Measurements from ENCODE around the gene HEG1. TPM values are rescaled to one million over a fixed set of nuclear protein-coding genes. Genes with fewer than 3 reads are reported as not detected.

HEG1 gene
- total RNA-seq, 1 donor, result 114 TPM

DNA sequence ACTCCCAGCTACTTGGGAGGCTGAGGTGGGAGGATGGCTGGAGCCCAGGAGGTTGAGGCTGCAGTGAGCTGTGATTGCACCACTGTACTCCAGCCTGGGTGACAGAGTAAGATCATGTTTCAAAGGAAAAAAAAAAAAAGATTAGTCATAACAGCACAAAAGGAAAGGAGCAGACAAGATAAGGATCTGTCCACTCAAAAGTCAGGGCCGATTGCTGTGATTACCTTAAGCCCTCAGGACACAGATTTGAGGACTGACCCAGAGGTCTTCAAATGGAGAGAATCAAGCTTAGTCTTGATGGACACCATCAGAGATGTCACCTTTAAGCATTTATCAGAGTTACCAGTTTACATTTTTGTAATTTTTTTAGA is 23.9 kb upstream of the HEG1 start:
- no peaks in the 10 kb centered on the region for H3K36me3 ChIP-seq (ENCODE audit: insufficient read depth, low read length)
- TF ChIP-seq, protein P1, sequence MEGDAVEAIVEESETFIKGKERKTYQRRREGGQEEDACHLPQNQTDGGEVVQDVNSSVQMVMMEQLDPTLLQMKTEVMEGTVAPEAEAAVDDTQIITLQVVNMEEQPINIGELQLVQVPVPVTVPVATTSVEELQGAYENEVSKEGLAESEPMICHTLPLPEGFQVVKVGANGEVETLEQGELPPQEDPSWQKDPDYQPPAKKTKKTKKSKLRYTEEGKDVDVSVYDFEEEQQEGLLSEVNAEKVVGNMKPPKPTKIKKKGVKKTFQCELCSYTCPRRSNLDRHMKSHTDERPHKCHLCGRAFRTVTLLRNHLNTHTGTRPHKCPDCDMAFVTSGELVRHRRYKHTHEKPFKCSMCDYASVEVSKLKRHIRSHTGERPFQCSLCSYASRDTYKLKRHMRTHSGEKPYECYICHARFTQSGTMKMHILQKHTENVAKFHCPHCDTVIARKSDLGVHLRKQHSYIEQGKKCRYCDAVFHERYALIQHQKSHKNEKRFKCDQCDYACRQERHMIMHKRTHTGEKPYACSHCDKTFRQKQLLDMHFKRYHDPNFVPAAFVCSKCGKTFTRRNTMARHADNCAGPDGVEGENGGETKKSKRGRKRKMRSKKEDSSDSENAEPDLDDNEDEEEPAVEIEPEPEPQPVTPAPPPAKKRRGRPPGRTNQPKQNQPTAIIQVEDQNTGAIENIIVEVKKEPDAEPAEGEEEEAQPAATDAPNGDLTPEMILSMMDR (IDR thresholded peaks at IDR 0.05; ENCODE audit: extremely low read depth, low read depth, low read length), result no peak
- peak; percentile 67 for DNase-seq (ENCODE audit: insufficient read length, low spot score, missing footprints)

DNA sequence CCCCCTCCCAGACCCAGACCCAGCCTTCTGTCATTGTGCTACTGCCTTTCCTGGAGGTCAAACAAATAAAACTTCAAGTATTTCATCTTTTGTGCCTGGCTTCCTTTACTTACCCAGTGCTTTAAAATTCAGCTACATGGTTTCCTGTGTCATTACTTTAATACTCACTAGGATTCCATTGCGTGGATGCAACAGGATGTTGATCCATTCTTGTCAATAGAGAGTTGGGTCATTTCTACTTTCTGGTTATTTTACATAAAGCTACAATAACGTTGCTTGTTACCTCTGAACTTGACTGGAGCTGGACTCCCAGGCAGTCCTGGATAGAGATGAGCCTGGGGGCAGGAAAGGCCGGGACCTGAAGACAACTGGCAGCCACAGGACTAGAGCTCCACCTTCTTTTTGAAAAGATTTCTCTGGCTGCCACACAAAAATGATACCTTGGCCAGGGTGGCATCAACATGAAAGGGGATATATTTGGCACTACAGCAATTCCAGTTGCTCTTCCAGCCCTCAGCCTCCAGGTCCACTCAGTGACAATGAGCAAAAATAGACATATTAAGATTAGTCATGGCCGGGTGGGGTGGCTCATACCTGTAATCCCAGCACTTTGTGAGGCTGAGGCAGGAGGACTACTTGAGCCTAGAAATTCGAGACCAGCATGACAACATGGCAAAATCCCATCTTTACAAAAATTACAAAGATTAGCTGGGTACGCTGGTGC is 23.3 kb upstream of the HEG1 start:
- Histone ChIP-seq H3K4me1 (ENCODE audit: insufficient read depth, low read length) (no peaks in the 10 kb centered on the region), H3K79me2 (ENCODE audit: insufficient read depth, low read length) (no peaks in the 10 kb centered on the region), H3K27me3 (ENCODE audit: insufficient read depth, low read length) (no peaks in the 10 kb centered on the region), H2AFZ (ENCODE audit: low read length) (no peak overlapping the region), H3K4me3 (ENCODE audit: insufficient read depth, low read length) (no peak overlapping the region), H3K9me3 (ENCODE audit: low read depth, low read length) (no peaks in the 10 kb centered on the region), H4K20me1 (ENCODE audit: insufficient read depth, low read length) (no peaks in the 10 kb centered on the region), H3K36me3 (ENCODE audit: insufficient read depth, low read length) (no peaks in the 10 kb centered on the region), H3K27ac (ENCODE audit: low read depth, low read length) (no peak overlapping the region), H3K4me2 (ENCODE audit: insufficient read depth, low read length) (no peak overlapping the region)
- DNase-seq (ENCODE audit: insufficient read length, low spot score, missing footprints), result no peak
- TF ChIP-seq, protein P1 (IDR thresholded peaks at IDR 0.05; ENCODE audit: extremely low read depth, low read depth, low read length), result no peak

More for the DNA sequence above, 23.9 kb upstream of the HEG1 start:
- no peak overlapping the region for H3K4me2 ChIP-seq (ENCODE audit: insufficient read depth, low read length)
- H3K27me3 ChIP-seq (ENCODE audit: insufficient read depth, low read length), result no peaks in the 10 kb centered on the region
- no peaks in the 10 kb centered on the region for H3K4me1 ChIP-seq (ENCODE audit: insufficient read depth, low read length)
- no peak overlapping the region for H2AFZ ChIP-seq (ENCODE audit: low read length)
- no peak overlapping the region for H3K4me3 ChIP-seq (ENCODE audit: insufficient read depth, low read length)
- H3K79me2 ChIP-seq (ENCODE audit: insufficient read depth, low read length), result no peaks in the 10 kb centered on the region
- no peaks in the 10 kb centered on the region for H3K9me3 ChIP-seq (ENCODE audit: low read depth, low read length)
- H4K20me1 ChIP-seq (ENCODE audit: insufficient read depth, low read length), result no peaks in the 10 kb centered on the region
- no peak overlapping the region for H3K27ac ChIP-seq (ENCODE audit: low read depth, low read length)

DNA sequence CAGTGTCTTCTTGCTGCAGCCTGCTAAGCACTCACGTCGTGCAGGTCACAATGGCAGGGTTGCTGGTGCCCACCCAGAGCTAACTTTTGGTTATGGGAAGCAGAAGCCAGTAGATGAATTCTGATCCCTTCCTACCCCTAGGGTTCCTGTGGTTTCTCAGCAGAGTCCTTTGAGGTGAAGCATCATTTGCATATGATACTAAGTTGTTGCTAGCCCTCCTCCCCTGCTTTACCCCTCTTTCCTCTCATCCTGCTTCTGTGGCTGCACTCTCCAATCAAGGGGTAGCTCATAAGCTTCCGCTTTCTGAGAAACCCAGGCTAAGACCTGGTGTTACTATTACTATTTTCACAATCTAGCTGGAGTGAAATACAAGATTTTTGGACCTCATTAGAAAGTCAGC is 22.1 kb upstream of the HEG1 start:
- no peak overlapping the region for H3K27ac ChIP-seq (ENCODE audit: low read depth, low read length)
- no peaks in the 10 kb centered on the region for H3K79me2 ChIP-seq (ENCODE audit: insufficient read depth, low read length)
- no peaks in the 10 kb centered on the region for H4K20me1 ChIP-seq (ENCODE audit: insufficient read depth, low read length)
- H3K4me3 ChIP-seq (ENCODE audit: insufficient read depth, low read length), result no peak overlapping the region
- DNase-seq (ENCODE audit: insufficient read length, low spot score, missing footprints), result peak; percentile 46
- no peak overlapping the region for H3K4me2 ChIP-seq (ENCODE audit: insufficient read depth, low read length)
- H3K9me3 ChIP-seq (ENCODE audit: low read depth, low read length), result no peaks in the 10 kb centered on the region
- H3K27me3 ChIP-seq (ENCODE audit: insufficient read depth, low read length), result no peaks in the 10 kb centered on the region
- no peaks in the 10 kb centered on the region for H3K36me3 ChIP-seq (ENCODE audit: insufficient read depth, low read length)
- H2AFZ ChIP-seq (ENCODE audit: low read length), result no peak overlapping the region
- TF ChIP-seq, protein P1 (IDR thresholded peaks at IDR 0.05; ENCODE audit: extremely low read depth, low read depth, low read length), result no peak
- H3K4me1 ChIP-seq (ENCODE audit: insufficient read depth, low read length), result no peaks in the 10 kb centered on the region

DNA sequence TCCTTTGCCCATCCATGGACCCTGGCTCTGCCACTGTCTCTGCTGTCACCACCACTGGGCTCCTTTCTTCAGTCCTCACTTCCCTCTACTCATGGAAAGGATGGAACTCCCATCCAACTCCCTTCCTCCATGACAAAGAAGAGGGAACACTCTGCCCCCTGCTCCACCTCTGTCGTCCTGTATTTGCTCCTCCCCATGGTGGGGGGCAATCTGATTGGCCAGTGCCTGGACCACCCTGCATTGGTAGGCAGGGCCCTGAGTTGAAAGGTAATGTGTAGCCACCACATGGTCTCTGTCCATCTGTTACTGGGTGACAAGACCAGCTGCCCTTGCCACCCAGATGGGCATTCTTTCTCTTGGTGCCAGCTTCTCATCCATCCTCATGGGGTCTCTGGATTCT is 20.7 kb upstream of the HEG1 start:
- no peak overlapping the region for H2AFZ ChIP-seq (ENCODE audit: low read length)
- H3K79me2 ChIP-seq (ENCODE audit: insufficient read depth, low read length), result no peaks in the 10 kb centered on the region
- no peaks in the 10 kb centered on the region for H4K20me1 ChIP-seq (ENCODE audit: insufficient read depth, low read length)
- H3K9me3 ChIP-seq (ENCODE audit: low read depth, low read length), result no peaks in the 10 kb centered on the region
- no peak overlapping the region for H3K4me3 ChIP-seq (ENCODE audit: insufficient read depth, low read length)
- no peak overlapping the region for H3K27ac ChIP-seq (ENCODE audit: low read depth, low read length)
- peaks cover 8% of the 10 kb centered on the region for H3K4me1 ChIP-seq (ENCODE audit: insufficient read depth, low read length)
- TF ChIP-seq, protein P1 (IDR thresholded peaks at IDR 0.05; ENCODE audit: extremely low read depth, low read depth, low read length), result no peak
- DNase-seq (ENCODE audit: insufficient read length, low spot score, missing footprints), result no peak
- no peak overlapping the region for H3K4me2 ChIP-seq (ENCODE audit: insufficient read depth, low read length)
- H3K36me3 ChIP-seq (ENCODE audit: insufficient read depth, low read length), result no peaks in the 10 kb centered on the region
- no peaks in the 10 kb centered on the region for H3K27me3 ChIP-seq (ENCODE audit: insufficient read depth, low read length)
